ENCODE measurements around the gene HERC4. TPM values are rescaled to one million over a fixed set of nuclear protein-coding genes. Genes with fewer than 3 reads are reported as not detected.

Gene HERC4
- total RNA-seq, 1 donor from 2014 or later, result 41.6 TPM

DNA sequence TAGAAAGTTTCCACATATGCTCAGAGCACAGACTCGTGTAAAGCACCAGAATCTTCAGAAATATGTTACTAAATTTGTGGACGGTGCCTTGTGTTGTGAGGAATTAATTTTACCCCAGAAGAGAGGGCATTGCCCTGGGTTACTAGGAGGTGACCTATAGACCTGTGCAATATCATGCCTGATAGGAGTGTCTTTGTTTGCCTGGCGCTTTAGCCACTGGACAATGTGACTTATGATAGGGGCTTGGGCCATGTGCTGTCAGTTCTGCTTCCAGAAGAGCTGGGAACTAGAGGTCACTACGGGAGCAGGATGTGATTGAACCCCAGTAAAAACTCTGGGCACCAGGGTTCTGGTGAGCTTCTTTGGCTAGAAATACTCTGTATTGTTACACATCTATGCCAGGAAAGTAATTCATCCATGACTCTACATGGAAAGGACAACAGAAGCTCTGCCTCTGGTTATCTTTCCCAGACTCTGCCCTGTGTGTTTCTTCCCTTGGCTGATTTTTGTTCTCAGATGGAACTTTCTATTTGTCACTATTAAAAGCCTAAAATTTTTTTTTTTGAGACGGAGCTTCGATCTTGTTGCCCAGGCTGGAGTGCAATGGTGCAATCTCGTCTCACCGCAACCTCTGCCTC lies 115.1 kb downstream of the HERC4 start:
- H3K4me3 Mint-ChIP-seq (ENCODE audit: unreplicated experiment), result no peak overlapping the region
- no peaks in the 10 kb centered on the region for H3K27me3 Mint-ChIP-seq (ENCODE audit: low read depth)
- TF ChIP-seq, protein P1, sequence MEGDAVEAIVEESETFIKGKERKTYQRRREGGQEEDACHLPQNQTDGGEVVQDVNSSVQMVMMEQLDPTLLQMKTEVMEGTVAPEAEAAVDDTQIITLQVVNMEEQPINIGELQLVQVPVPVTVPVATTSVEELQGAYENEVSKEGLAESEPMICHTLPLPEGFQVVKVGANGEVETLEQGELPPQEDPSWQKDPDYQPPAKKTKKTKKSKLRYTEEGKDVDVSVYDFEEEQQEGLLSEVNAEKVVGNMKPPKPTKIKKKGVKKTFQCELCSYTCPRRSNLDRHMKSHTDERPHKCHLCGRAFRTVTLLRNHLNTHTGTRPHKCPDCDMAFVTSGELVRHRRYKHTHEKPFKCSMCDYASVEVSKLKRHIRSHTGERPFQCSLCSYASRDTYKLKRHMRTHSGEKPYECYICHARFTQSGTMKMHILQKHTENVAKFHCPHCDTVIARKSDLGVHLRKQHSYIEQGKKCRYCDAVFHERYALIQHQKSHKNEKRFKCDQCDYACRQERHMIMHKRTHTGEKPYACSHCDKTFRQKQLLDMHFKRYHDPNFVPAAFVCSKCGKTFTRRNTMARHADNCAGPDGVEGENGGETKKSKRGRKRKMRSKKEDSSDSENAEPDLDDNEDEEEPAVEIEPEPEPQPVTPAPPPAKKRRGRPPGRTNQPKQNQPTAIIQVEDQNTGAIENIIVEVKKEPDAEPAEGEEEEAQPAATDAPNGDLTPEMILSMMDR (IDR thresholded peaks at IDR 0.05), result no peak
- no peaks in the 10 kb centered on the region for H3K4me1 Mint-ChIP-seq (ENCODE audit: low read depth)
- peaks cover 20% of the 10 kb centered on the region for H3K36me3 Mint-ChIP-seq (ENCODE audit: low read depth)
- no peaks in the 10 kb centered on the region for H3K9me3 Mint-ChIP-seq (ENCODE audit: low read depth)
- DNase-seq (ENCODE audit: low spot score), result no peak
- H3K27ac Mint-ChIP-seq (ENCODE audit: unreplicated experiment), result no peak overlapping the region

DNA sequence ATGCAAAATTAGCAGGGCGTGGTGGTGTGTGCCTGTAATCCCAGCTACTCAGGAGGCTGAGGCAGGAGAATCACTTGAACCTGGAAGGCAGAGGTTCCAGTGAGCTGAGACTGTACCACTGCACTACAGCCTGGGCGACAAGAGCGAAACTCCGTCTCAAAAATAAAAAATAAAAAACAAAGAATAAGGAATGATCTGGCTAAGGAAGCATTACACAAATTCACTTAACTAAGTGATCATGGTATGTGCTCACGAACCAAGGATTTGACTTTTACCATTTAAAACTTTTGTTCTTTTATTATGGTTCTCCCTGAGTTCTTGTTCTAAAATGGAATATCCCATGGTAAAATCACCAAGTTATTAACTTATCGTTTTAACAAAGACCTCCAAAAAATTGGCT lies 119.5 kb downstream of the HERC4 start:
- peaks cover 13% of the 10 kb centered on the region for H3K36me3 Mint-ChIP-seq (ENCODE audit: low read depth)
- TF ChIP-seq, protein P1 (IDR thresholded peaks at IDR 0.05), result no peak
- no peak overlapping the region for H3K27ac Mint-ChIP-seq (ENCODE audit: unreplicated experiment)
- H3K9me3 Mint-ChIP-seq (ENCODE audit: low read depth), result no peaks in the 10 kb centered on the region
- H3K4me3 Mint-ChIP-seq (ENCODE audit: unreplicated experiment), result no peak overlapping the region
- no peaks in the 10 kb centered on the region for H3K4me1 Mint-ChIP-seq (ENCODE audit: low read depth)
- DNase-seq (ENCODE audit: low spot score), result no peak
- no peaks in the 10 kb centered on the region for H3K27me3 Mint-ChIP-seq (ENCODE audit: low read depth)

DNA sequence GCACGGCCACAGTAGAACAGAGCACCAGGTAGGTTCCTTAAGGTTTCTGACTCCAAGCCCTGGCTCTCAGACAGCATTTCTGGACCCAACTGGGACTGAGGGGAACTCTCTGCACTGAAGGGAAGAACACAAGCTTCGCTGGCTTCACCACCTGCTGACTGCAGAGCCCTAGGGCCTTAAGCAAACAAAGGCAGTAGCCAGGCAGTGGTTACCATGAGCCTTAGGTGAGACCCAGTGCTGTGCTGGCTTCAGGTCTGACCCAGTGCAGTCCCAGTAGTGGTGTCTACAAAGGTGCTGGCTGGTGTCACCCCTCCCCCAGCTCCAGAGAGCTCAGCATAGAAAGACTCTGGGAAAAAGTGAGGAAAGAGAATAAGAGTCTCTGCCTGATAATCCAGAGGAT lies 131.2 kb downstream of the HERC4 start:
- no peaks in the 10 kb centered on the region for H3K27me3 Mint-ChIP-seq (ENCODE audit: low read depth)
- peaks cover 5% of the 10 kb centered on the region for H3K9me3 Mint-ChIP-seq (ENCODE audit: low read depth)
- H3K36me3 Mint-ChIP-seq (ENCODE audit: low read depth), result peaks cover 30% of the 10 kb centered on the region
- no peaks in the 10 kb centered on the region for H3K4me1 Mint-ChIP-seq (ENCODE audit: low read depth)
- DNase-seq (ENCODE audit: low spot score), result no peak
- no peak overlapping the region for H3K27ac Mint-ChIP-seq (ENCODE audit: unreplicated experiment)
- H3K4me3 Mint-ChIP-seq (ENCODE audit: unreplicated experiment), result no peak overlapping the region
- TF ChIP-seq, protein P1 (IDR thresholded peaks at IDR 0.05), result no peak

DNA sequence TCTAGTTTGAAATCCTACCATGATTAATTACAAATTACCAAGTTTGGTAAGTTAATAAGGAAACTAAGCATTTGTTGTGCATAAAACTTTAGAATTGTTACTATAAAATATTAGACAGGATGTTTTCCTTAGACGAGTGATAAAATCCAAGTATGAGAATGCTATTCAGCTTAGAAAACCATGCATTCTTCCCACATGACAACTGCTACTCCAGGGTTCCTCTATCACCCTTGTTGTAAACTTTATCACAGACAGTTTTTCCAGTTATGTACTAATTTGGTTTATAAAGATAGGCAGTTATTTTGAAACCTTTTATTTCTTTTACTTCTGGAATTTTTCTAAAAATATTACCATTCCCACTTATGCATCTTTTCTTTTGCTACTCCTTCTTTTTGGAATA lies 138.7 kb downstream of the HERC4 start:
- Mint-ChIP-seq H3K4me3 (ENCODE audit: unreplicated experiment) (no peak overlapping the region), H3K9me3 (ENCODE audit: low read depth) (no peaks in the 10 kb centered on the region), H3K36me3 (ENCODE audit: low read depth) (peaks cover 28% of the 10 kb centered on the region), H3K27ac (ENCODE audit: unreplicated experiment) (peak overlapping the region; percentile 13), H3K27me3 (ENCODE audit: low read depth) (no peaks in the 10 kb centered on the region), H3K4me1 (ENCODE audit: low read depth) (peaks cover 12% of the 10 kb centered on the region)
- TF ChIP-seq, protein P1 (IDR thresholded peaks at IDR 0.05), result no peak
- DNase-seq (ENCODE audit: low spot score), result no peak

DNA sequence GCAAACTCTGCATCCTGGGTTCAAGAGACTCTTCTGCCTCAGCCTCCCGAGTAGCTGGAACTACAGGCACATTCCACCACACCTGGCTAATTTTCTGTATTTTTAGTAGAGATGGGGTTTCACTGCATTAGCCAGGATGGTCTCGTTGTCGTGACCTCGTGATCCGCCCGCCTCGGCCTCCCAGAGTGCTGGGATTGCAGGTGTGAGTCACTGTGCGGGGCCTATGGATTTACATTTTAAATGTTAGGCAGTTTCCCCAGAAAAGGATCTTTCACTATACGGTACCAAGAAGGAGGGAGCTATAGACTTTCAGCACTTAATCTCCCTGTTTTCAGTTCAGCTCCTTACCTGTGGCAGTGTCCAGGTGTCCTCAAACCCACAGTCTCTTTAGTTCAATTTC lies 139.9 kb downstream of the HERC4 start:
- H3K9me3 Mint-ChIP-seq (ENCODE audit: low read depth), result no peaks in the 10 kb centered on the region
- H3K4me3 Mint-ChIP-seq (ENCODE audit: unreplicated experiment), result no peak overlapping the region
- no peak for DNase-seq (ENCODE audit: low spot score)
- peaks cover 12% of the 10 kb centered on the region for H3K4me1 Mint-ChIP-seq (ENCODE audit: low read depth)
- TF ChIP-seq, protein P1 (IDR thresholded peaks at IDR 0.05), result no peak
- H3K27me3 Mint-ChIP-seq (ENCODE audit: low read depth), result no peaks in the 10 kb centered on the region
- H3K27ac Mint-ChIP-seq (ENCODE audit: unreplicated experiment), result no peak overlapping the region
- H3K36me3 Mint-ChIP-seq (ENCODE audit: low read depth), result peaks cover 28% of the 10 kb centered on the region

All from chondrocyte (in vitro differentiated cells).